Measurements from ENCODE around the gene ZNF423.

ZNF423 gene

GRCh38 chr16:49738001-49738400, 117.9 kb downstream of the ZNF423 start:
- H3K36me3 ChIP-seq (ENCODE audit: control insufficient read depth, insufficient read depth, low read length) = no peaks in the 10 kb centered on the region
- no peaks in the 10 kb centered on the region for H3K4me1 ChIP-seq (ENCODE audit: control insufficient read depth, insufficient read depth, low read length)
- no peaks in the 10 kb centered on the region for H3K9me3 ChIP-seq (ENCODE audit: control insufficient read depth, low read length)
- no peaks in the 10 kb centered on the region for H3K27me3 ChIP-seq (ENCODE audit: control insufficient read depth, insufficient read depth, low read length)
- H3K4me3 ChIP-seq (ENCODE audit: low read length) = no peak overlapping the region
- H3K9ac ChIP-seq (ENCODE audit: low read length) = no peak overlapping the region

GRCh38 chr16:49737541-49737940, 118.4 kb downstream of the ZNF423 start:
- Histone ChIP-seq H3K36me3 (ENCODE audit: control insufficient read depth, insufficient read depth, low read length) (no peaks in the 10 kb centered on the region), H3K27me3 (ENCODE audit: control insufficient read depth, insufficient read depth, low read length) (no peaks in the 10 kb centered on the region), H3K9ac (ENCODE audit: low read length) (no peak overlapping the region), H3K9me3 (ENCODE audit: control insufficient read depth, low read length) (no peaks in the 10 kb centered on the region), H3K4me1 (ENCODE audit: control insufficient read depth, insufficient read depth, low read length) (no peaks in the 10 kb centered on the region), H3K4me3 (ENCODE audit: low read length) (no peak overlapping the region)

- Histone ChIP-seq H3K27me3 (ENCODE audit: control insufficient read depth, insufficient read depth, low read length) (no peaks in the 10 kb centered on the region), H3K9me3 (ENCODE audit: control insufficient read depth, low read length) (no peaks in the 10 kb centered on the region), H3K4me3 (ENCODE audit: low read length) (no peak overlapping the region), H3K9ac (ENCODE audit: low read length) (no peak overlapping the region), H3K36me3 (ENCODE audit: control insufficient read depth, insufficient read depth, low read length) (no peaks in the 10 kb centered on the region), H3K4me1 (ENCODE audit: control insufficient read depth, insufficient read depth, low read length) (no peaks in the 10 kb centered on the region)
Observed at GRCh38 chr16:49734331-49734730, 121.6 kb downstream of the ZNF423 start.

- no peaks in the 10 kb centered on the region for H3K27me3 ChIP-seq (ENCODE audit: control insufficient read depth, insufficient read depth, low read length)
- no peaks in the 10 kb centered on the region for H3K4me1 ChIP-seq (ENCODE audit: control insufficient read depth, insufficient read depth, low read length)
- no peaks in the 10 kb centered on the region for H3K9me3 ChIP-seq (ENCODE audit: control insufficient read depth, low read length)
- no peak overlapping the region for H3K9ac ChIP-seq (ENCODE audit: low read length)
- H3K4me3 ChIP-seq (ENCODE audit: low read length) = no peak overlapping the region
- H3K36me3 ChIP-seq (ENCODE audit: control insufficient read depth, insufficient read depth, low read length) = no peaks in the 10 kb centered on the region
Observed at GRCh38 chr16:49733313-49734009, 122.5 kb downstream of the ZNF423 start.

GRCh38 chr16:49731911-49732310, 124.0 kb downstream of the ZNF423 start:
- Histone ChIP-seq H3K4me3 (ENCODE audit: low read length) (no peak overlapping the region), H3K9me3 (ENCODE audit: control insufficient read depth, low read length) (no peaks in the 10 kb centered on the region), H3K9ac (ENCODE audit: low read length) (no peak overlapping the region)

GRCh38 chr16:49730772-49731171, 125.1 kb downstream of the ZNF423 start:
- Histone ChIP-seq H3K9me3 (ENCODE audit: control insufficient read depth, low read length) (no peaks in the 10 kb centered on the region), H3K4me3 (ENCODE audit: low read length) (no peak overlapping the region), H3K4me1 (ENCODE audit: control insufficient read depth, insufficient read depth, low read length) (no peaks in the 10 kb centered on the region), H3K9ac (ENCODE audit: low read length) (no peak overlapping the region), H3K27me3 (ENCODE audit: control insufficient read depth, insufficient read depth, low read length) (no peaks in the 10 kb centered on the region), H3K36me3 (ENCODE audit: control insufficient read depth, insufficient read depth, low read length) (no peaks in the 10 kb centered on the region)

More at GRCh38 chr16:49731911-49732310, 124.0 kb downstream of the ZNF423 start:
- Histone ChIP-seq H3K36me3 (ENCODE audit: control insufficient read depth, insufficient read depth, low read length) (no peaks in the 10 kb centered on the region), H3K27me3 (ENCODE audit: control insufficient read depth, insufficient read depth, low read length) (no peaks in the 10 kb centered on the region), H3K4me1 (ENCODE audit: control insufficient read depth, insufficient read depth, low read length) (no peaks in the 10 kb centered on the region)

- Histone ChIP-seq H3K36me3 (ENCODE audit: control insufficient read depth, insufficient read depth, low read length) (no peaks in the 10 kb centered on the region), H3K9me3 (ENCODE audit: control insufficient read depth, low read length) (no peaks in the 10 kb centered on the region), H3K4me1 (ENCODE audit: control insufficient read depth, insufficient read depth, low read length) (no peaks in the 10 kb centered on the region), H3K4me3 (ENCODE audit: low read length) (no peak overlapping the region), H3K27me3 (ENCODE audit: control insufficient read depth, insufficient read depth, low read length) (no peaks in the 10 kb centered on the region), H3K9ac (ENCODE audit: low read length) (no peak overlapping the region)
Observed at GRCh38 chr16:49727611-49728010, 128.3 kb downstream of the ZNF423 start.

- Histone ChIP-seq H3K36me3 (ENCODE audit: control insufficient read depth, insufficient read depth, low read length) (no peaks in the 10 kb centered on the region), H3K9ac (ENCODE audit: low read length) (no peak overlapping the region), H3K27me3 (ENCODE audit: control insufficient read depth, insufficient read depth, low read length) (no peaks in the 10 kb centered on the region)
Observed at GRCh38 chr16:49726155-49726554, 129.8 kb downstream of the ZNF423 start.

GRCh38 chr16:49725651-49726050, 130.3 kb downstream of the ZNF423 start:
- no peaks in the 10 kb centered on the region for H3K4me1 ChIP-seq (ENCODE audit: control insufficient read depth, insufficient read depth, low read length)
- no peak overlapping the region for H3K4me3 ChIP-seq (ENCODE audit: low read length)
- no peaks in the 10 kb centered on the region for H3K9me3 ChIP-seq (ENCODE audit: control insufficient read depth, low read length)
- no peaks in the 10 kb centered on the region for H3K27me3 ChIP-seq (ENCODE audit: control insufficient read depth, insufficient read depth, low read length)
- H3K9ac ChIP-seq (ENCODE audit: low read length) = no peak overlapping the region
- no peaks in the 10 kb centered on the region for H3K36me3 ChIP-seq (ENCODE audit: control insufficient read depth, insufficient read depth, low read length)

More at GRCh38 chr16:49726155-49726554, 129.8 kb downstream of the ZNF423 start:
- no peaks in the 10 kb centered on the region for H3K4me1 ChIP-seq (ENCODE audit: control insufficient read depth, insufficient read depth, low read length)
- no peaks in the 10 kb centered on the region for H3K9me3 ChIP-seq (ENCODE audit: control insufficient read depth, low read length)
- no peak overlapping the region for H3K4me3 ChIP-seq (ENCODE audit: low read length)

- no peak overlapping the region for H3K9ac ChIP-seq (ENCODE audit: low read length)
Observed at GRCh38 chr16:49724774-49725173, 131.1 kb downstream of the ZNF423 start.

GRCh38 chr16:49723310-49723709, 132.6 kb downstream of the ZNF423 start:
- Histone ChIP-seq H3K27me3 (ENCODE audit: control insufficient read depth, insufficient read depth, low read length) (no peaks in the 10 kb centered on the region), H3K9me3 (ENCODE audit: control insufficient read depth, low read length) (no peaks in the 10 kb centered on the region), H3K36me3 (ENCODE audit: control insufficient read depth, insufficient read depth, low read length) (no peaks in the 10 kb centered on the region), H3K4me3 (ENCODE audit: low read length) (no peak overlapping the region), H3K4me1 (ENCODE audit: control insufficient read depth, insufficient read depth, low read length) (no peaks in the 10 kb centered on the region), H3K9ac (ENCODE audit: low read length) (no peak overlapping the region)

More at GRCh38 chr16:49724774-49725173, 131.1 kb downstream of the ZNF423 start:
- Histone ChIP-seq H3K4me1 (ENCODE audit: control insufficient read depth, insufficient read depth, low read length) (no peaks in the 10 kb centered on the region), H3K36me3 (ENCODE audit: control insufficient read depth, insufficient read depth, low read length) (no peaks in the 10 kb centered on the region), H3K9me3 (ENCODE audit: control insufficient read depth, low read length) (no peaks in the 10 kb centered on the region), H3K4me3 (ENCODE audit: low read length) (no peak overlapping the region), H3K27me3 (ENCODE audit: control insufficient read depth, insufficient read depth, low read length) (no peaks in the 10 kb centered on the region)

- no peaks in the 10 kb centered on the region for H3K36me3 ChIP-seq (ENCODE audit: control insufficient read depth, insufficient read depth, low read length)
- H3K9ac ChIP-seq (ENCODE audit: low read length) = no peak overlapping the region
- H3K9me3 ChIP-seq (ENCODE audit: control insufficient read depth, low read length) = no peaks in the 10 kb centered on the region
- no peak overlapping the region for H3K4me3 ChIP-seq (ENCODE audit: low read length)
- no peaks in the 10 kb centered on the region for H3K4me1 ChIP-seq (ENCODE audit: control insufficient read depth, insufficient read depth, low read length)
- H3K27me3 ChIP-seq (ENCODE audit: control insufficient read depth, insufficient read depth, low read length) = no peaks in the 10 kb centered on the region
Observed at GRCh38 chr16:49720225-49720624, 135.7 kb downstream of the ZNF423 start.

GRCh38 chr16:49717689-49718088, 138.2 kb downstream of the ZNF423 start:
- no peaks in the 10 kb centered on the region for H3K9me3 ChIP-seq (ENCODE audit: control insufficient read depth, low read length)
- H3K36me3 ChIP-seq (ENCODE audit: control insufficient read depth, insufficient read depth, low read length) = no peaks in the 10 kb centered on the region
- H3K9ac ChIP-seq (ENCODE audit: low read length) = no peak overlapping the region
- H3K4me1 ChIP-seq (ENCODE audit: control insufficient read depth, insufficient read depth, low read length) = no peaks in the 10 kb centered on the region
- no peaks in the 10 kb centered on the region for H3K27me3 ChIP-seq (ENCODE audit: control insufficient read depth, insufficient read depth, low read length)
- no peak overlapping the region for H3K4me3 ChIP-seq (ENCODE audit: low read length)

Data from mucosa of stomach (tissue), 1 donor.